Measurements from ENCODE around the gene LARGE1. TPM values are rescaled to one million over a fixed set of nuclear protein-coding genes. Genes with fewer than 3 reads are reported as not detected.

Gene LARGE1
- total and polyA plus RNA-seq, 7 donors: 14.9 to 91.6 (median 46.1) TPM

GRCh38 chr22:33600113-33600512, 320.2 kb downstream of the LARGE1 start:
- Histone ChIP-seq H3K36me3 (ENCODE audit: insufficient read depth in 1 of 2, low read depth in 1 of 2) (peaks cover 0 to 7% of the 10 kb centered on the region in 2 donors), H3K4me3 (no peak overlapping the region), H3K9me3 (no peaks in the 10 kb centered on the region), H3K4me1 (no peaks in the 10 kb centered on the region), H3K27me3 (ENCODE audit: insufficient read depth in 3 of 3, low read length in 2 of 3) (no peaks in the 10 kb centered on the region), H3K27ac (no peak overlapping the region)
- no peak for TF ChIP-seq CTCF (IDR thresholded peaks at IDR 0.05)
- ATAC-seq: no peak
- 87 to 89% (median 88%) methylated on average over 6 of the region's 6 CpGs for WGBS, 3 donors
- no peak for DNase-seq
- intact Hi-C loops (cut with DNase I): no loop called here

GRCh38 chr22:33599596-33599995, 320.7 kb downstream of the LARGE1 start:
- intact Hi-C loops (cut with DNase I): no loop called here
- no peak overlapping the region for H3K27ac ChIP-seq

GRCh38 chr22:33598821-33599220, 321.5 kb downstream of the LARGE1 start:
- Histone ChIP-seq H3K36me3 (ENCODE audit: insufficient read depth in 1 of 2, low read depth in 1 of 2) (peaks cover 0 to 6% of the 10 kb centered on the region in 2 donors), H3K4me3 (no peak overlapping the region), H3K4me1 (no peaks in the 10 kb centered on the region), H3K27ac (no peak overlapping the region), H3K9me3 (no peaks in the 10 kb centered on the region), H3K27me3 (ENCODE audit: insufficient read depth in 3 of 3, low read length in 2 of 3) (no peaks in the 10 kb centered on the region)
- whole genome bisulfite sequencing, 3 donors: 92 to 99% (median 95%) methylated on average over 1 of the region's 1 CpG
- DNase-seq (no peak), ATAC-seq (no peak)
- TF ChIP-seq CTCF (IDR thresholded peaks at IDR 0.05): no peak
- intact Hi-C loops (cut with DNase I): no loop called here

More at GRCh38 chr22:33599596-33599995, 320.7 kb downstream of the LARGE1 start:
- no peak overlapping the region for H3K4me3 ChIP-seq
- H3K36me3 ChIP-seq (ENCODE audit: insufficient read depth in 1 of 2, low read depth in 1 of 2): peaks cover 0 to 7% of the 10 kb centered on the region in 2 donors
- no peaks in the 10 kb centered on the region for H3K9me3 ChIP-seq
- H3K27me3 ChIP-seq (ENCODE audit: insufficient read depth in 3 of 3, low read length in 2 of 3): no peaks in the 10 kb centered on the region
- no peak for ATAC-seq
- WGBS, 3 donors: 57 to 75% (median 59%) methylated on average over 7 of the region's 7 CpGs
- TF ChIP-seq CTCF (IDR thresholded peaks at IDR 0.05): no peak
- no peaks in the 10 kb centered on the region for H3K4me1 ChIP-seq
- DNase-seq: no peak

GRCh38 chr22:33597274-33597985, 322.8 kb downstream of the LARGE1 start:
- H3K36me3 ChIP-seq (ENCODE audit: insufficient read depth in 1 of 2, low read depth in 1 of 2): no peaks in the 10 kb centered on the region
- intact Hi-C loops (cut with DNase I): no loop called here
- TF ChIP-seq CTCF (IDR thresholded peaks at IDR 0.05): no peak
- 88 to 92% (median 90%) methylated on average over 6 of the region's 6 CpGs for WGBS, 3 donors
- no peaks in the 10 kb centered on the region for H3K27me3 ChIP-seq (ENCODE audit: insufficient read depth in 3 of 3, low read length in 2 of 3)
- no peak overlapping the region for H3K27ac ChIP-seq
- DNase-seq (no peak), ATAC-seq (no peak)
- no peak overlapping the region for H3K4me3 ChIP-seq
- no peaks in the 10 kb centered on the region for H3K4me1 ChIP-seq
- H3K9me3 ChIP-seq: no peaks in the 10 kb centered on the region

- Histone ChIP-seq H3K9me3 (no peaks in the 10 kb centered on the region), H3K4me3 (no peak overlapping the region), H3K36me3 (ENCODE audit: insufficient read depth in 1 of 2, low read depth in 1 of 2) (no peaks in the 10 kb centered on the region), H3K4me1 (no peaks in the 10 kb centered on the region), H3K27me3 (ENCODE audit: insufficient read depth in 3 of 3, low read length in 2 of 3) (no peaks in the 10 kb centered on the region), H3K27ac (no peak overlapping the region)
- WGBS, 3 donors: 94 to 95% (median 95%) methylated on average over 5 of the region's 5 CpGs
- no peak for ATAC-seq
- intact Hi-C loops (cut with DNase I): no loop called here
- TF ChIP-seq CTCF (IDR thresholded peaks at IDR 0.05): no peak
- no peak for DNase-seq
Observed at GRCh38 chr22:33593818-33594217, 326.5 kb downstream of the LARGE1 start.
